ENCODE data around the gene GBA2.

Gene GBA2

GRCh38 chr9:35748858-35749514, at the start of gene GBA2, which contains the start of gene RGP1:
Gene GBA2, minus strand, starts transcription at chr9:35749228. Its CDS starts 524 bp downstream, at chr9:35748704.
Gene RGP1, plus strand, starts transcription at chr9:35749287. Its CDS starts 469 bp downstream, at chr9:35749756.
- DNase-seq: peak; percentile 91

- no peak for DNase-seq
These were observed 48.5 kb upstream of the GBA2 start for GRCh38 chr9:35797311-35798109.

GRCh38 chr9:35795695-35796094, 46.7 kb upstream of the GBA2 start:
- no peak for DNase-seq

GRCh38 chr9:35793461-35793860, 44.4 kb upstream of the GBA2 start:
- DNase-seq: no peak

- DNase-seq: no peak
These were observed 43.8 kb upstream of the GBA2 start for GRCh38 chr9:35792826-35793225.

GRCh38 chr9:35792024-35792813, 43.2 kb upstream of the GBA2 start:
- DNase-seq: no peak

GRCh38 chr9:35791297-35791921, 42.4 kb upstream of the GBA2 start, which contains the start of gene NPR2:
Gene NPR2, plus strand, starts transcription at chr9:35791591. Its CDS starts 818 bp downstream, at chr9:35792409.
- peak; percentile 64 for DNase-seq

GRCh38 chr9:35790385-35791296, 41.6 kb upstream of the GBA2 start:
- peak; percentile 86 for DNase-seq

GRCh38 chr9:35790025-35790384, 41.0 kb upstream of the GBA2 start:
- DNase-seq: no peak

- DNase-seq: no peak
These were observed 40.5 kb upstream of the GBA2 start for GRCh38 chr9:35789541-35789940.

- DNase-seq: no peak
These were observed 34.4 kb upstream of the GBA2 start for GRCh38 chr9:35783418-35783817.

- no peak for DNase-seq
These were observed 32.0 kb upstream of the GBA2 start for GRCh38 chr9:35781066-35781465.

GRCh38 chr9:35778496-35778895, 29.5 kb upstream of the GBA2 start:
- DNase-seq: no peak

- no peak for DNase-seq
These were observed 27.0 kb upstream of the GBA2 start for GRCh38 chr9:35776018-35776417.

- no peak for DNase-seq
These were observed 26.0 kb upstream of the GBA2 start for GRCh38 chr9:35774907-35775635.

GRCh38 chr9:35771943-35772342, 22.9 kb upstream of the GBA2 start:
- DNase-seq: no peak

GRCh38 chr9:35771534-35771933, 22.5 kb upstream of the GBA2 start:
- no peak for DNase-seq

GRCh38 chr9:35771075-35771433, 22.0 kb upstream of the GBA2 start:
- DNase-seq: no peak

- no peak for DNase-seq
These were observed 20.7 kb upstream of the GBA2 start for GRCh38 chr9:35769763-35770162.

GRCh38 chr9:35767458-35767857, 18.4 kb upstream of the GBA2 start:
- DNase-seq: no peak

- DNase-seq: no peak
These were observed 18.0 kb upstream of the GBA2 start for GRCh38 chr9:35766997-35767396.

Measured in islet precursor cell (in vitro differentiated cells).